ENCODE measurements around the gene PRR33.
"Not testable (repeated sequence)": the region's sequence is repeated elsewhere in the genome, so short reads cannot be mapped to it uniquely, and the experiment has no call there.

Gene PRR33

DNA sequence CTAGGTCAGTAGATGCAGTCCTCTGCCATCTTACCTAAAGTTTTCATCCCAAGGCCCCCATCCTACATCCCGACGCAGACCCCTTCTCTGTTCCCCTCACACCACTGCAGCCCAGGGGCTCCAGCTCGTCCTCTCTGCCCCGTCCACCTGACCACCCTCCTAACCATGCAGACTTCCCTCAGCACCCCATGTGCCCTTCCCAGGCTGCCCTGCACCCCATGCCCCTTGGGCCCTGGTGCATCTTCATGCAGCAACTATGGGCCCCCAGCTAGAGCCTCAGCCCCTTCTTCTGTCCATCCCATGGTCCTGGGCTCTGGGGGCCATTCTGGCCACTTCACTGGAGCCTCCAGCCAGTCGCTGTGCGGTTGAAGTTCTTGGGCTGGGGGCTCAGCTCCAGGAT, 2.9 kb downstream of the PRR33 start:
- Histone ChIP-seq H2AFZ (ENCODE audit: low read depth, low read length) (peak overlapping the region; percentile 57; the same call in 1 of the 2 replicates), H3K9me3 (ENCODE audit: insufficient read depth, low read length, severe bottlenecking) (no peaks in the 10 kb centered on the region), H3K79me2 (ENCODE audit: insufficient read depth, low read length) (peaks cover 7% of the 10 kb centered on the region; the same call in 1 of the 2 replicates), H4K20me1 (ENCODE audit: insufficient read depth, low read length) (no peaks in the 10 kb centered on the region), H3K36me3 (ENCODE audit: insufficient read depth, low read length) (no peaks in the 10 kb centered on the region; the same call in 1 of the 2 replicates), H3K4me1 (ENCODE audit: insufficient read depth, low read length) (peaks cover 41% of the 10 kb centered on the region), H3K9ac (ENCODE audit: low read depth, low read length) (peak overlapping the region; percentile 69), H3K27ac (ENCODE audit: low read length) (peak overlapping the region; percentile 90), H3K4me2 (ENCODE audit: insufficient read depth, low read length) (peak overlapping the region; percentile 83), H3K27me3 (ENCODE audit: insufficient read depth, low read length, poor library complexity) (no peaks in the 10 kb centered on the region), H3K4me3 (ENCODE audit: low read depth in 1 of 2, low read length in 2 of 2) (peak overlapping the region in 1 of 2 experiments; percentile 59; a peak in 2 of 4 replicates)
- TF ChIP-seq EZH2 (IDR thresholded peaks at IDR 0.05; ENCODE audit: borderline replicate concordance, low read depth, low read length, severe bottlenecking), result no peak
- TF ChIP-seq, protein P1, sequence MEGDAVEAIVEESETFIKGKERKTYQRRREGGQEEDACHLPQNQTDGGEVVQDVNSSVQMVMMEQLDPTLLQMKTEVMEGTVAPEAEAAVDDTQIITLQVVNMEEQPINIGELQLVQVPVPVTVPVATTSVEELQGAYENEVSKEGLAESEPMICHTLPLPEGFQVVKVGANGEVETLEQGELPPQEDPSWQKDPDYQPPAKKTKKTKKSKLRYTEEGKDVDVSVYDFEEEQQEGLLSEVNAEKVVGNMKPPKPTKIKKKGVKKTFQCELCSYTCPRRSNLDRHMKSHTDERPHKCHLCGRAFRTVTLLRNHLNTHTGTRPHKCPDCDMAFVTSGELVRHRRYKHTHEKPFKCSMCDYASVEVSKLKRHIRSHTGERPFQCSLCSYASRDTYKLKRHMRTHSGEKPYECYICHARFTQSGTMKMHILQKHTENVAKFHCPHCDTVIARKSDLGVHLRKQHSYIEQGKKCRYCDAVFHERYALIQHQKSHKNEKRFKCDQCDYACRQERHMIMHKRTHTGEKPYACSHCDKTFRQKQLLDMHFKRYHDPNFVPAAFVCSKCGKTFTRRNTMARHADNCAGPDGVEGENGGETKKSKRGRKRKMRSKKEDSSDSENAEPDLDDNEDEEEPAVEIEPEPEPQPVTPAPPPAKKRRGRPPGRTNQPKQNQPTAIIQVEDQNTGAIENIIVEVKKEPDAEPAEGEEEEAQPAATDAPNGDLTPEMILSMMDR (IDR thresholded peaks at IDR 0.05; ENCODE audit: borderline replicate concordance, extremely low read depth, low read length, poor library complexity, severe bottlenecking), result no peak
- ATAC-seq (ENCODE audit: insufficient read depth, low read depth), result peak; percentile 18
- DNase-seq, result no peak

DNA sequence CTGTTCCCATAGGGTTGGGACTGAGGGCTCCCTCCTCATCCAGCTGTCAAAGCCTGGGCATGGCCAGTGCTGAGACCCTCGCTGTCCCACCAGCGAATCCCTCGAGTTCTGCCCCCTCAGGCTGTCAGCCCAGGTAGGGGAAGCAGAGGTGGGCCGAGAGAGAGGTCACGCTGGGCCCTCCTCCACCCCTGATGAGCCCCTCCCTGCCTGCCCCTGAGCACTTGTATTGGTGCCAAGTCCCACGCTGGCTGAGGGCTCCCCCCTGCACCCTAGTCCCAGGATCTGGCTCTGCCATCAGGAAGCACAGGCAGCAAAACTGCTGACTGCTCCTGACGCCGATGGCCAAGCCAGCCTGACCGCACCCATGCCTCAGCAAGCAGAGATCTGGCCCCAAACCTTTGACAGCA, 3.3 kb downstream of the PRR33 start:
- 0 out of 2 replicates have a peak overlapping the region, but pooled peaks have one; percentile 57 for H2AFZ ChIP-seq (ENCODE audit: low read depth, low read length)
- H3K9ac ChIP-seq (ENCODE audit: low read depth, low read length), result peak overlapping the region; percentile 69
- H3K36me3 ChIP-seq (ENCODE audit: insufficient read depth, low read length), result no peaks in the 10 kb centered on the region; the same call in 1 of the 2 replicates
- no peaks in the 10 kb centered on the region for H3K27me3 ChIP-seq (ENCODE audit: insufficient read depth, low read length, poor library complexity)
- peaks cover 41% of the 10 kb centered on the region for H3K4me1 ChIP-seq (ENCODE audit: insufficient read depth, low read length)
- H3K27ac ChIP-seq (ENCODE audit: low read length), result peak overlapping the region; percentile 90
- no peak for ATAC-seq (ENCODE audit: insufficient read depth, low read depth)
- peak; percentile 24 for DNase-seq
- H3K4me3 ChIP-seq (ENCODE audit: low read depth in 1 of 2, low read length in 2 of 2), result peak overlapping the region in 1 of 2 experiments; percentile 59; a peak in 1 of 4 replicates
- no peaks in the 10 kb centered on the region for H3K9me3 ChIP-seq (ENCODE audit: insufficient read depth, low read length, severe bottlenecking)
- H3K4me2 ChIP-seq (ENCODE audit: insufficient read depth, low read length), result peak overlapping the region; percentile 83
- H4K20me1 ChIP-seq (ENCODE audit: insufficient read depth, low read length), result no peaks in the 10 kb centered on the region
- no peak for TF ChIP-seq EZH2 (IDR thresholded peaks at IDR 0.05; ENCODE audit: borderline replicate concordance, low read depth, low read length, severe bottlenecking)
- TF ChIP-seq, protein P1 (IDR thresholded peaks at IDR 0.05; ENCODE audit: borderline replicate concordance, extremely low read depth, low read length, poor library complexity, severe bottlenecking), result no peak
- peaks cover 7% of the 10 kb centered on the region; the same call in 1 of the 2 replicates for H3K79me2 ChIP-seq (ENCODE audit: insufficient read depth, low read length)

DNA sequence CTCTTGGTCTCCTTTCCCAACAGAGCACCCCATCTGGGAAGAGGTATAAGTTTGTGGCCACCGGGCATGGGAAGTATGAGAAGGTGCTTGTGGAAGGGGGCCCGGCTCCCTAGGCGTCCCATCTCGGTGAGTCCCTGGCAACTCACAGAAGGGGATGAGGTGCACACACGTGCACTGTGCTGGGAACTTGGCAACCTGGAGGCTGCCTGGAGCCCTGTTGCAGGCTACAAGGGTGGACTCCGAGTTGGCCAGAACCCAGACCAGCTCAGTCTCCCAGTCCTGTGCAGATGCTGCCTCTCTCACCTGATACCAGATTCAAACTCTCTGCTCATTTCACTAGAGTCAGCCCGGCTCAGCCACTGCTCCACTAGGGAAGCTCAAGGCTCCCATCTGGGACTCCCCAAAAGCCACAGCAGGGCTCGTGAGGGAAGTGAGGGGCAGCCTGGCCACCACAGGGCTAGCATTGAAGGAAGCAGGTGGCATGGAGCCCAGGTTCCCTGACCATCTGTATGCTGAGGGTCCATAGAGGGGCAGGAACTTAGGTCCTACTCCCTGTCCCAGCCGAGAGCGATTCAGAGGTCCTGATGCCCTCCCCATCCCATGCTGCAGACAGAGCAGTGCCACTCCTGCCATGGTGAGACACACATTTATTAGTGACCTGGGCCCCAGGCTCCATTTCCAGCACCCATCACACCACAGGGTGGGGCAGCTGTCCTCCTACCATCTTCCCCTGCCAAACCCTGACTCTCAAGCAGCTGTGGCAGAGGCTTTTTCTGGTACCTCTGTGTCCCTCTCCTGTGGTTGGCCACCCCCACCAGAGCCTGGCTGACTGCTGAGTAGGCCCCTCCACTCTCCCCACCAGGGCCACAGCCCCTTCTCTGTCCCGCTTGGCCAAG, 4.0 kb downstream of the PRR33 start:
- Histone ChIP-seq H2AFZ (ENCODE audit: low read depth, low read length) (no peak overlapping the region), H3K9me3 (ENCODE audit: insufficient read depth, low read length, severe bottlenecking) (no peaks in the 10 kb centered on the region), H3K36me3 (ENCODE audit: insufficient read depth, low read length) (no peaks in the 10 kb centered on the region; the same call in 1 of the 2 replicates), H3K9ac (ENCODE audit: low read depth, low read length) (no peak overlapping the region), H3K4me3 (ENCODE audit: low read depth in 1 of 2, low read length in 2 of 2) (no peak overlapping the region), H3K4me2 (ENCODE audit: insufficient read depth, low read length) (no peak overlapping the region), H3K79me2 (ENCODE audit: insufficient read depth, low read length) (peaks cover 7% of the 10 kb centered on the region; the same call in 1 of the 2 replicates), H3K4me1 (ENCODE audit: insufficient read depth, low read length) (peaks cover 41% of the 10 kb centered on the region), H4K20me1 (ENCODE audit: insufficient read depth, low read length) (no peaks in the 10 kb centered on the region), H3K27me3 (ENCODE audit: insufficient read depth, low read length, poor library complexity) (no peaks in the 10 kb centered on the region), H3K27ac (ENCODE audit: low read length) (peak overlapping the region; percentile 90)
- ATAC-seq (ENCODE audit: insufficient read depth, low read depth) (no peak), DNase-seq (peak; percentile 34)
- TF ChIP-seq EZH2 (IDR thresholded peaks at IDR 0.05; ENCODE audit: borderline replicate concordance, low read depth, low read length, severe bottlenecking), result no peak
- TF ChIP-seq, protein P1 (IDR thresholded peaks at IDR 0.05; ENCODE audit: borderline replicate concordance, extremely low read depth, low read length, poor library complexity, severe bottlenecking), result no peak

DNA sequence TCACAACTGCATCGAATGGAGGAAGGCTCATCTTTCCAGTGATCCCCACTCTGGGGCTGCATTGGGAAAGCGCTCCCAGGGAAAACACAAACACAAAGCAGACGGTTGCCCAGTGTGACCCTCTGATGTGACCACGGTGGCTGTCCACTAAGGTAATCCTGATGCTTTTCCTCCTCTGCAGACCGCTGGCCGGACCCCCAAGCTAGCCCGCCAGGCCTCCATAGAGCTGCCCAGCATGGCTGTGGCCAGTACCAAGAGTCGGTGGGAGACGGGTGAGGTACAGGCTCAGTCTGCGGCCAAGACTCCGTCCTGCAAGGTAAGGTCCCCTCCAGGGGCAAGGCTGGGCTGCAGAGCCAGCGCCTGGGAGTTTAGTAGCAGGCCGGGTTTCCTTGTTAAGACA, 5.1 kb downstream of the PRR33 start:
- not testable (repeated sequence) for H3K4me2 ChIP-seq (ENCODE audit: insufficient read depth, low read length); H4K20me1 ChIP-seq (ENCODE audit: insufficient read depth, low read length); ATAC-seq (ENCODE audit: insufficient read depth, low read depth); H2AFZ ChIP-seq (ENCODE audit: low read depth, low read length); H3K27me3 ChIP-seq (ENCODE audit: insufficient read depth, low read length, poor library complexity); H3K27ac ChIP-seq (ENCODE audit: low read length); H3K79me2 ChIP-seq (ENCODE audit: insufficient read depth, low read length); DNase-seq; H3K9ac ChIP-seq (ENCODE audit: low read depth, low read length); H3K36me3 ChIP-seq (ENCODE audit: insufficient read depth, low read length); H3K4me3 ChIP-seq (ENCODE audit: low read depth in 1 of 2, low read length in 2 of 2); H3K9me3 ChIP-seq (ENCODE audit: insufficient read depth, low read length, severe bottlenecking)
- H3K4me1 ChIP-seq (ENCODE audit: insufficient read depth, low read length), result peaks cover 39% of the 10 kb centered on the region

All from DND-41 (cell line).